Activated naive CD8-positive, alpha-beta T cell treated with anti-CD3 and anti-CD28 coated beads, Interleukin-2, amount 50 U/mL, for 16 hours (primary cell): Measurements from ENCODE around the gene ELMO1.
A peak's percentile ranks its signal among the peaks of the same experiment; 100 is the strongest.

Source experiments
- DNase-seq: peaks from one replicate; pipeline ENCODE4 v3.0.0-alpha.2; 2020; ENCODE audit warnings: low read depth, low spot score

ELMO1 gene

GRCh38 chr7:37475646-37476045, 27.0 kb upstream of the ELMO1 start:
- DNase-seq: no peak

GRCh38 chr7:37471619-37472018, 23.0 kb upstream of the ELMO1 start:
- no peak for DNase-seq

GRCh38 chr7:37467002-37467401, 18.3 kb upstream of the ELMO1 start:
- no peak for DNase-seq

GRCh38 chr7:37462138-37462537, 13.5 kb upstream of the ELMO1 start:
- no peak for DNase-seq

- DNase-seq: no peak
Measured at GRCh38 chr7:37455081-37455480, 6.4 kb upstream of the ELMO1 start.

GRCh38 chr7:37452346-37452745, 3.7 kb upstream of the ELMO1 start:
- DNase-seq: no peak

- DNase-seq: no peak
Measured at GRCh38 chr7:37450035-37450434, 1.4 kb upstream of the ELMO1 start.

- DNase-seq: no peak
Measured at GRCh38 chr7:37449621-37450020, 957 bp upstream of the ELMO1 start.

- DNase-seq: peak; percentile 8
Measured at GRCh38 chr7:37448011-37448635, 541 bp downstream of the ELMO1 start.

- no peak for DNase-seq
Measured at GRCh38 chr7:37446371-37446770, 2.3 kb downstream of the ELMO1 start.

GRCh38 chr7:37445790-37446189, 2.9 kb downstream of the ELMO1 start:
- DNase-seq: no peak

GRCh38 chr7:37445064-37445723, 3.5 kb downstream of the ELMO1 start:
- DNase-seq: no peak

- DNase-seq: no peak
Measured at GRCh38 chr7:37443627-37444026, 5.0 kb downstream of the ELMO1 start.

- DNase-seq: no peak
Measured at GRCh38 chr7:37442268-37442667, 6.4 kb downstream of the ELMO1 start.

- DNase-seq: no peak
Measured at GRCh38 chr7:37441816-37442215, 6.8 kb downstream of the ELMO1 start.

GRCh38 chr7:37441386-37441760, 7.3 kb downstream of the ELMO1 start:
- DNase-seq: no peak

- no peak for DNase-seq
Measured at GRCh38 chr7:37440738-37441385, 7.8 kb downstream of the ELMO1 start.

GRCh38 chr7:37439653-37440026, 9.0 kb downstream of the ELMO1 start:
- no peak for DNase-seq

GRCh38 chr7:37438906-37439652, 9.6 kb downstream of the ELMO1 start:
- DNase-seq: no peak

- DNase-seq: no peak
Measured at GRCh38 chr7:37435156-37435855, 13.4 kb downstream of the ELMO1 start.

GRCh38 chr7:37434529-37434928, 14.1 kb downstream of the ELMO1 start:
- DNase-seq: no peak

- no peak for DNase-seq
Measured at GRCh38 chr7:37433166-37433565, 15.5 kb downstream of the ELMO1 start.
